Right lobe of liver (tissue), 6 donors: ENCODE measurements around the gene PCSK9. TPM values are rescaled to one million over a fixed set of nuclear protein-coding genes. Genes with fewer than 3 reads are reported as not detected.

Experiments used
- ATAC-seq, 4 donors: fragments of 200-7000 bp; cut with Tn5 transposase; one replicate each; pipeline ENCODE4 v1.9.1; 2020; ENCODE audit warnings: mild to moderate bottlenecking in 4 of 4, moderate library complexity in 4 of 4
- DNase-seq, 3 donors: peaks; one replicate each; pipeline ENCODE4 v3.0.0-alpha.2; 2020
- H3K27ac ChIP-seq, 3 donors: fragments of 200-600 bp; one replicate each; pipeline ENCODE4 v1.8.0; 2022
- H3K27me3 ChIP-seq, 2 donors: fragments of 200-600 bp; one replicate each; pipeline ENCODE4 v1.8.0; 2022
- H3K36me3 ChIP-seq, 4 donors: fragments of 200-600 bp; sonication (generic) in 1 of 4; one replicate each; pipeline versions ENCODE4 v1.5.1 to v1.8.0; 2017 to 2022; ENCODE audit warnings: control low read depth in 1 of 4
- H3K4me1 ChIP-seq, 4 donors: fragments of 200-600 bp; sonication (generic) in 1 of 4; one replicate each; pipeline versions ENCODE4 v1.5.1 to v1.8.0; 2017 to 2022; ENCODE audit warnings: control low read depth in 1 of 4
- H3K4me3 ChIP-seq, 3 donors: fragments of 200-600 bp; one replicate each; pipeline ENCODE4 v1.8.0; 2022
- H3K9me3 ChIP-seq, 4 donors: fragments of 200-600 bp; sonication (generic) in 1 of 4; one replicate each; pipeline versions ENCODE4 v1.5.1 to v1.8.0; 2017 to 2022; ENCODE audit warnings: control low read depth in 1 of 4
- CTCF ChIP-seq, 4 donors: fragments of 200-600 bp in 3 of 4; fragments of 450-650 bp in 1 of 4; IDR thresholded peaks; one replicate each; pipeline versions ENCODE4 v1.5.1 to v1.8.0; 2016 to 2022; ENCODE audit warnings: antibody characterized with exemption in 4 of 4, mild to moderate bottlenecking in 2 of 4
- POLR2A ChIP-seq: fragments of 450-650 bp; IDR thresholded peaks from one replicate; pipeline ENCODE4 v1.6.1; 2017; ENCODE audit warnings: antibody characterized with exemption, mild to moderate bottlenecking
- WGBS: methylation state at CpG from one replicate; pipeline ENCODE4 v1.1.6; 2018; ENCODE audit warnings: low coverage, low lambda C conversion rate; ENCODE audit not compliant: insufficient coverage; ENCODE audit errors: missing lambda C conversion rate; 5-methylcytosine and 5-hydroxymethylcytosine counted together
- intact Hi-C, 2 donors: fragments of 100-400 bp; cut with DNase I; formaldehyde crosslinking; loops; one replicate each; pipeline versions ENCODE4 v1.11.2 to v1.14.1; 2022
- total RNA-seq, 6 experiments: library from RNA; depleted of rRNA in 2 of 6; stranded (reverse); fragments of >200 nt in 2 of 6; fragmentation: NEBNext Ultra II Directional in 3 of 6; extraction: Animal tissue kit (Norgen Biotek cat#: 25700) in 3 of 6; gene quantifications; one replicate each; pipeline versions ENCODE4 v1.1.0 to v1.2.4, GENCODE V29; 2016 to 2023
- donor health status: DM: no; HTN: yes; CAD: no.
- donor health status: DM: no; HTN: no; CAD: no.
- donor health status: DM: no; HTN: no; CAD: no.
- donor health status: DM: no; HTN: yes; CAD: no.
- donor health status: DM: no; HTN: yes; CAD: no.

Gene PCSK9
- total RNA-seq, 6 experiments from 2014 or later, result 16.4 to 41.4 (median 31.3) TPM

- Histone ChIP-seq H3K4me3 (no peak overlapping the region), H3K36me3 (peaks cover 0 to 72% (median 23%) of the 10 kb centered on the region in 4 donors), H3K27ac (no peak overlapping the region), H3K9me3 (no peaks in the 10 kb centered on the region), H3K27me3 (no peaks in the 10 kb centered on the region), H3K4me1 (no peaks in the 10 kb centered on the region)
- ATAC-seq, result no peak
- TF ChIP-seq POLR2A (no peak), CTCF (IDR thresholded peaks at IDR 0.05) (no peak)
- no peak for DNase-seq
- intact Hi-C loops, result no loop called here
- WGBS, result 71% methylated on average over 2 of the region's 2 CpGs
Measured at GRCh38 chr1:55074455-55074854, 35.1 kb downstream of the PCSK9 start.

- Histone ChIP-seq H3K27ac (no peak overlapping the region), H3K4me1 (no peaks in the 10 kb centered on the region), H3K27me3 (no peaks in the 10 kb centered on the region), H3K4me3 (no peak overlapping the region), H3K9me3 (no peaks in the 10 kb centered on the region), H3K36me3 (peaks cover 0 to 91% (median 32%) of the 10 kb centered on the region in 4 donors)
- DNase-seq (no peak), ATAC-seq (no peak)
- TF ChIP-seq CTCF (IDR thresholded peaks at IDR 0.05), result no peak
- TF ChIP-seq POLR2A, result no peak
- intact Hi-C loops, result no loop called here
- WGBS, result 100% methylated on average over 1 of the region's 1 CpG
Measured at GRCh38 chr1:55076356-55076755, 37.0 kb downstream of the PCSK9 start.

- ATAC-seq, result no peak
- intact Hi-C loops, result no loop called here
- Histone ChIP-seq H3K27me3 (no peaks in the 10 kb centered on the region), H3K9me3 (no peaks in the 10 kb centered on the region), H3K36me3 (peaks cover 0 to 88% (median 29%) of the 10 kb centered on the region in 4 donors), H3K27ac (no peak overlapping the region), H3K4me3 (no peak overlapping the region), H3K4me1 (no peaks in the 10 kb centered on the region)
- DNase-seq, result no peak
- WGBS, result 87% methylated on average over 3 of the region's 3 CpGs
- TF ChIP-seq CTCF (IDR thresholded peaks at IDR 0.05) (no peak), POLR2A (no peak)
Measured at GRCh38 chr1:55078470-55078869, 39.1 kb downstream of the PCSK9 start.

GRCh38 chr1:55079651-55080050 lies 40.3 kb downstream of the PCSK9 start:
- peaks cover 0 to 85% (median 33%) of the 10 kb centered on the region in 4 donors for H3K36me3 ChIP-seq
- 100% methylated on average over 5 of the region's 7 CpGs for WGBS

More at GRCh38 chr1:55079651-55080050, 40.3 kb downstream of the PCSK9 start:
- H3K27me3 ChIP-seq, result no peaks in the 10 kb centered on the region
- ATAC-seq (no peak), DNase-seq (no peak)
- no peak overlapping the region for H3K27ac ChIP-seq
- no peak overlapping the region for H3K4me3 ChIP-seq
- intact Hi-C loops, result no loop called here
- no peaks in the 10 kb centered on the region for H3K9me3 ChIP-seq
- TF ChIP-seq CTCF (IDR thresholded peaks at IDR 0.05) (no peak), POLR2A (no peak)
- H3K4me1 ChIP-seq, result no peaks in the 10 kb centered on the region
